Uterus (tissue), 2 donors: ENCODE results near the gene SH3PXD2A.

ENCODE experiments used
- POLR2A ChIP-seq, 2 donors: fragments of 450-650 bp; IDR thresholded peaks; one replicate each; pipeline ENCODE4 v1.6.1; 2016; ENCODE audit warnings: antibody characterized with exemption in 2 of 2, mild to moderate bottlenecking in 1 of 2, moderate library complexity in 1 of 2
- TF ChIP-seq, protein P1 (sequence below), 4 experiments: fragments of 200-600 bp in 2 of 4; fragments of 450-650 bp in 2 of 4; sonication (generic) in 2 of 4; IDR thresholded peaks; one replicate each; pipeline ENCODE4 v1.5.1; 2016 to 2019; ENCODE audit warnings: antibody characterized with exemption in 4 of 4, mild to moderate bottlenecking in 2 of 4, moderate library complexity in 1 of 4

DNA sequence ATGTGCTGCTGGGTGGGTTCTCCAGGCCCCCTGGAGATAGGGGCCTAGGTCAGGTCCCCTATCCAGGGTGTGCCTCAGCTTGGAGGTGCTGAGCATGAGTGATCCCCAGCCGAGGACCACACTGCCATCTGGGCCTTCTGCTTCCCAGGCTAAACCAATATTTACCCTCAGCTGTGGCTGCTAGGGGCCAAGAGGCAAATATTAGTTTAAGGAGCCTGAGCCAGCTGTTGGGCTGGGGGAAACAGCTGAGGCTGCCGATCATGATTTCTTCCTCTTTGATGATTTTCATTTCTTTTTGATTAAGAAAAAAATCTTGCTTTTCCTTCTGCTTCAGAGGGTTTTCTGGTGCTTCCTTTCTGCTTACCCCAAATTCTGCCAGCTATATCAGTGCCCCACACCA is 278.5 kb downstream of the SH3PXD2A start:
- TF ChIP-seq, protein P1, sequence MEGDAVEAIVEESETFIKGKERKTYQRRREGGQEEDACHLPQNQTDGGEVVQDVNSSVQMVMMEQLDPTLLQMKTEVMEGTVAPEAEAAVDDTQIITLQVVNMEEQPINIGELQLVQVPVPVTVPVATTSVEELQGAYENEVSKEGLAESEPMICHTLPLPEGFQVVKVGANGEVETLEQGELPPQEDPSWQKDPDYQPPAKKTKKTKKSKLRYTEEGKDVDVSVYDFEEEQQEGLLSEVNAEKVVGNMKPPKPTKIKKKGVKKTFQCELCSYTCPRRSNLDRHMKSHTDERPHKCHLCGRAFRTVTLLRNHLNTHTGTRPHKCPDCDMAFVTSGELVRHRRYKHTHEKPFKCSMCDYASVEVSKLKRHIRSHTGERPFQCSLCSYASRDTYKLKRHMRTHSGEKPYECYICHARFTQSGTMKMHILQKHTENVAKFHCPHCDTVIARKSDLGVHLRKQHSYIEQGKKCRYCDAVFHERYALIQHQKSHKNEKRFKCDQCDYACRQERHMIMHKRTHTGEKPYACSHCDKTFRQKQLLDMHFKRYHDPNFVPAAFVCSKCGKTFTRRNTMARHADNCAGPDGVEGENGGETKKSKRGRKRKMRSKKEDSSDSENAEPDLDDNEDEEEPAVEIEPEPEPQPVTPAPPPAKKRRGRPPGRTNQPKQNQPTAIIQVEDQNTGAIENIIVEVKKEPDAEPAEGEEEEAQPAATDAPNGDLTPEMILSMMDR (IDR thresholded peaks at IDR 0.05) = no peak
- no peak for TF ChIP-seq POLR2A (IDR thresholded peaks at IDR 0.05)
